Fibroblast of skin of scalp (primary cell): Measurements from ENCODE around the gene OCRL.

Experiments
- DNase-seq: peaks from one replicate; pipeline ENCODE4 v3.0.0-alpha.2; 2013

Gene OCRL

GRCh38 chrX:129636175-129636681 is 96.2 kb downstream of the OCRL start:
- DNase-seq: no peak

- DNase-seq: peak; percentile 61
Measured at GRCh38 chrX:129637217-129638109, 97.4 kb downstream of the OCRL start.

- DNase-seq: no peak
Measured at GRCh38 chrX:129638917-129639316, 98.9 kb downstream of the OCRL start.

- no peak for DNase-seq
Measured at GRCh38 chrX:129640737-129641136, 100.7 kb downstream of the OCRL start.

GRCh38 chrX:129641469-129641868 is 101.4 kb downstream of the OCRL start:
- no peak for DNase-seq

GRCh38 chrX:129641941-129642340 is 101.9 kb downstream of the OCRL start:
- no peak for DNase-seq
